ENCODE data around the gene SLAMF9. TPM values are rescaled to one million over a fixed set of nuclear protein-coding genes. Genes with fewer than 3 reads are reported as not detected.

SLAMF9 gene
- total RNA-seq, 2 donors from 2014 or later, result not detected

DNA sequence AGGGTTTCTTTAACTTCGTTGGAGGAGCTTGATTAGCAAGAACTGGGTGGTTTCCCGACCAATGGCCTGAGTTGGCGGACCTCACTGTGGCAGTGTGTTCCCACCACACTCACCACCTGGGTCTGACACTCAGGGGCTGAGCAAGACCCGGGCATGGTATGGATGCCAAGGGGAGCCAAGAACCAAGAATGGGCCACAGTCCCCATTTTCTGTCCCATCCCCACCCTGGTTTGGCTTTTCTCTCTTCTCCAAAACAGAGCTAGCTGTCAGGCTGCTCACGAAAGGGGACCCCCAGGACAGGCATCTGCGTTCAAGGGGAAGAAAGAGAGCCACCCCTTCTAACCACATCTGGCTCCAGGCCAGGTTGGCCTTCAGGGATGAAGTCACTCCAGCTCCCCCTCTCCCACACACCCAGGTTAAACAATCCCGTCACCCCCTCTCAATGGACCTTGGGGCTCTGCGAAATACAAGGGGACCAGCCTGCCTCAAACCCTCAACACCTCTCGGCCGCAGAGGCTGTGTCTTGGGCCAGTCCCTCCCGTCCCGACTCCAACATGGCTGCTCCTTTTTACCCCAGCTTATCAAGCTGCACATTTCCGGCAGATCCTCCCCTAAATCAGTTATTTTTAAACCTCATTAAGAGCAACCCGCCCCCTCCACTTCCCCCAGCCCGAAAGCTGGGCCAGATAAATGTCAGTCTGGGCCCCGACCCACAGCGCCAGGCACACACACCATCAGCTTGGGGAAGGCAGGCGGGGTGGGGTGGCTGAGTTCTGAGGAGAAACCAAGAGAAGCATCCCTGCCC lies 32.1 kb downstream of the SLAMF9 start:
- no peaks in the 10 kb centered on the region for H3K27me3 ChIP-seq (ENCODE audit: control insufficient read depth, insufficient read depth, low read length, poor library complexity, severe bottlenecking)
- peak; percentile 45 for DNase-seq
- H3K4me3 ChIP-seq (ENCODE audit: low read length), result peak overlapping the region; percentile 94
- Mint-ChIP-seq H3K27ac (no peak overlapping the region), H3K4me1 (peaks cover 57% of the 10 kb centered on the region), H3K9me3 (no peaks in the 10 kb centered on the region), H3K4me3 (peak overlapping the region; percentile 91), H3K36me3 (ENCODE audit: low read depth) (peaks cover 35% of the 10 kb centered on the region), H3K27me3 (ENCODE audit: insufficient read depth) (no peaks in the 10 kb centered on the region)
- no peak overlapping the region for H3K27ac ChIP-seq (ENCODE audit: low read depth, low read length)
- TF ChIP-seq, protein P1, sequence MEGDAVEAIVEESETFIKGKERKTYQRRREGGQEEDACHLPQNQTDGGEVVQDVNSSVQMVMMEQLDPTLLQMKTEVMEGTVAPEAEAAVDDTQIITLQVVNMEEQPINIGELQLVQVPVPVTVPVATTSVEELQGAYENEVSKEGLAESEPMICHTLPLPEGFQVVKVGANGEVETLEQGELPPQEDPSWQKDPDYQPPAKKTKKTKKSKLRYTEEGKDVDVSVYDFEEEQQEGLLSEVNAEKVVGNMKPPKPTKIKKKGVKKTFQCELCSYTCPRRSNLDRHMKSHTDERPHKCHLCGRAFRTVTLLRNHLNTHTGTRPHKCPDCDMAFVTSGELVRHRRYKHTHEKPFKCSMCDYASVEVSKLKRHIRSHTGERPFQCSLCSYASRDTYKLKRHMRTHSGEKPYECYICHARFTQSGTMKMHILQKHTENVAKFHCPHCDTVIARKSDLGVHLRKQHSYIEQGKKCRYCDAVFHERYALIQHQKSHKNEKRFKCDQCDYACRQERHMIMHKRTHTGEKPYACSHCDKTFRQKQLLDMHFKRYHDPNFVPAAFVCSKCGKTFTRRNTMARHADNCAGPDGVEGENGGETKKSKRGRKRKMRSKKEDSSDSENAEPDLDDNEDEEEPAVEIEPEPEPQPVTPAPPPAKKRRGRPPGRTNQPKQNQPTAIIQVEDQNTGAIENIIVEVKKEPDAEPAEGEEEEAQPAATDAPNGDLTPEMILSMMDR (conservative IDR thresholded peaks at IDR 0.05), result no peak
- peaks cover 17% of the 10 kb centered on the region for H3K4me1 ChIP-seq (ENCODE audit: control insufficient read depth, insufficient read depth, low read length)
- peaks cover 42% of the 10 kb centered on the region for H3K36me3 ChIP-seq (ENCODE audit: control insufficient read depth, insufficient read depth, low read length)
- no peaks in the 10 kb centered on the region for H3K9me3 ChIP-seq (ENCODE audit: control insufficient read depth, low read length)
- H3K9ac ChIP-seq (ENCODE audit: extremely low read depth, low read length, poor library complexity, severe bottlenecking), result peak overlapping the region; percentile 98
- 89 to 92% methylated on average over 7 to 18 of the region's 18 CpGs for WGBS, 2 experiments (ENCODE audit: insufficient coverage in 1 of 2, insufficient read length in 1 of 2)

DNA sequence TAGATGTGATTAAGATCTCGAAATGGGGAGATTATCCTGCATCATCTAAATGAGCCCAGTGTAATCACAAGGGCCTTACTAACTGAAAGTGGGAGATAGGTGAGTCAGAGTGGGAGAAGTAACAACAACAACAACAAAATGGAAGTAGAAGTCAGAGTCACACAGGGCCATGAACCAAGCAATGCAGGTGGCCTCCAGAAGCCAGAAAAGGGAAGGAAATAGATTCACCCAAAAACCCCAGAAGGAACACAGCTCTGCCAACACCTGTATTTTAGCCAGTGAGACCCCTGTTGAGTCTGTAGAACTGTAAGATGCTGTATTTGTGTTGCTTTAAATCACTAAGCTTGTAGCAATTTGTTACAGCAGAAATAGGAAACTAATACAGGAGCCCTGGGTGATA lies 32.8 kb downstream of the SLAMF9 start:
- Histone ChIP-seq H3K36me3 (ENCODE audit: control insufficient read depth, insufficient read depth, low read length) (peaks cover 42% of the 10 kb centered on the region), H3K4me3 (ENCODE audit: low read length) (peak overlapping the region; percentile 94), H3K4me1 (ENCODE audit: control insufficient read depth, insufficient read depth, low read length) (peaks cover 21% of the 10 kb centered on the region), H3K9ac (ENCODE audit: extremely low read depth, low read length, poor library complexity, severe bottlenecking) (no peak overlapping the region), H3K9me3 (ENCODE audit: control insufficient read depth, low read length) (no peaks in the 10 kb centered on the region), H3K27me3 (ENCODE audit: control insufficient read depth, insufficient read depth, low read length, poor library complexity, severe bottlenecking) (no peaks in the 10 kb centered on the region), H3K27ac (ENCODE audit: low read depth, low read length) (no peak overlapping the region)
- Mint-ChIP-seq H3K4me1 (peaks cover 61% of the 10 kb centered on the region), H3K4me3 (no peak overlapping the region), H3K9me3 (no peaks in the 10 kb centered on the region), H3K36me3 (ENCODE audit: low read depth) (peaks cover 33% of the 10 kb centered on the region), H3K27me3 (ENCODE audit: insufficient read depth) (no peaks in the 10 kb centered on the region), H3K27ac (peak overlapping the region; percentile 8)
- TF ChIP-seq, protein P1 (conservative IDR thresholded peaks at IDR 0.05), result no peak
- 83 to 90% methylated on average over 1 of the region's 1 CpG for WGBS, 2 experiments (ENCODE audit: insufficient coverage in 1 of 2, insufficient read length in 1 of 2)
- no peak for DNase-seq

DNA sequence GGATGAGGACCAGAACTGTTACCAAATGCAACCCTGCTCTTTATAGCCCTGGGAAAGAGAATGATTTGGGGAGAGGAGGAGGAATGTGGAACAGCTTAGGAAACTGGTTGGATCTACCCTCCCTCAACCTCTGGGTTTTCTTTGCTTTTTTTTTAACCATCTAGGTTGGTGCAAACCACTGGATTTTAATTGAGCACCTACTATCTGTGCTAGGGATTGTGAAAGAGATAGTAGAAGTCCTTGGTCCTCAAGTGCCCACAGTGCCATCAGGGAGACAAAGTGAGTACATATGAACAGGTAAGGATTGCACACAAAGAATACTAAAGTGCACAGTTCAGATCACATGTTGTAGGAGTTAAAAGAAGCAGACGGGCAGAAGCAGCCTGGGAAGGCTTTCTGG lies 33.4 kb downstream of the SLAMF9 start:
- H3K36me3 Mint-ChIP-seq (ENCODE audit: low read depth), result peaks cover 33% of the 10 kb centered on the region

More for the DNA sequence above, 33.4 kb downstream of the SLAMF9 start:
- TF ChIP-seq, protein P1 (conservative IDR thresholded peaks at IDR 0.05), result no peak
- Mint-ChIP-seq H3K27ac (no peak overlapping the region), H3K4me1 (peaks cover 61% of the 10 kb centered on the region), H3K4me3 (no peak overlapping the region), H3K9me3 (no peaks in the 10 kb centered on the region), H3K27me3 (ENCODE audit: insufficient read depth) (no peaks in the 10 kb centered on the region)
- H3K4me1 ChIP-seq (ENCODE audit: control insufficient read depth, insufficient read depth, low read length), result peaks cover 26% of the 10 kb centered on the region
- H3K27ac ChIP-seq (ENCODE audit: low read depth, low read length), result no peak overlapping the region
- H3K4me3 ChIP-seq (ENCODE audit: low read length), result no peak overlapping the region
- no peak overlapping the region for H3K9ac ChIP-seq (ENCODE audit: extremely low read depth, low read length, poor library complexity, severe bottlenecking)
- H3K9me3 ChIP-seq (ENCODE audit: control insufficient read depth, low read length), result no peaks in the 10 kb centered on the region
- peaks cover 46% of the 10 kb centered on the region for H3K36me3 ChIP-seq (ENCODE audit: control insufficient read depth, insufficient read depth, low read length)
- H3K27me3 ChIP-seq (ENCODE audit: control insufficient read depth, insufficient read depth, low read length, poor library complexity, severe bottlenecking), result no peaks in the 10 kb centered on the region
- DNase-seq, result no peak
- WGBS, 2 experiments (ENCODE audit: insufficient coverage in 1 of 2, insufficient read length in 1 of 2), result 86 to 90% methylated on average over 1 of the region's 1 CpG
